Fibroblast of skin of left quadriceps (primary cell): Measurements from ENCODE around the gene OLFM1.
"Not testable (repeated sequence)": the region's sequence is repeated elsewhere in the genome, so short reads cannot be mapped to it uniquely, and the experiment has no call there.

Experiments
- DNase-seq, 2 experiments: peaks; one replicate each; pipeline ENCODE4 v3.0.0-alpha.2; 2013; ENCODE audit warnings: low read depth in 2 of 2

The OLFM1 gene

GRCh38 chr9:135131488-135131887 lies 44.0 kb downstream of the OLFM1 start:
- DNase-seq: no peak

DNA sequence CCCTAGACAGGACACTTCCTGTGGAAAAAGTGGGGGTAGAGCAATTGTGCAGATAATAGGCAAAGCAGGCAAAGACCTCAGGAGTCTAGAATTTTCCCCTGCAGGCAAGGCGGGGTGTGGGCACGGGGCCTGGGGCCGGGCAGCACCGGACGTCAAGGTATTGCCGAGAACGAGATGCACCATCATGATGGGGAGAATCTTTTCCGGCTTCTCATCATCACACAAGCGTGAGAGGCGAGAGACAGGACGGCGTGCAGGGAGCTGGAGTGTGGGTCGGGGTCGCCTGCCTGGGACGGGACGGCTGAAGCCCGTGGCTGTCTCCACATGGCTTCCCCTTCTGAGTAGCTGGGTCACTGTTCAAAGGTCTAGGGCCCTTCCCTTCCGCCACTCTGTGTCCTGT lies 44.5 kb downstream of the OLFM1 start:
- no peak for DNase-seq

- no peak for DNase-seq
These were observed 47.0 kb downstream of the OLFM1 start for GRCh38 chr9:135134268-135135022.

DNA sequence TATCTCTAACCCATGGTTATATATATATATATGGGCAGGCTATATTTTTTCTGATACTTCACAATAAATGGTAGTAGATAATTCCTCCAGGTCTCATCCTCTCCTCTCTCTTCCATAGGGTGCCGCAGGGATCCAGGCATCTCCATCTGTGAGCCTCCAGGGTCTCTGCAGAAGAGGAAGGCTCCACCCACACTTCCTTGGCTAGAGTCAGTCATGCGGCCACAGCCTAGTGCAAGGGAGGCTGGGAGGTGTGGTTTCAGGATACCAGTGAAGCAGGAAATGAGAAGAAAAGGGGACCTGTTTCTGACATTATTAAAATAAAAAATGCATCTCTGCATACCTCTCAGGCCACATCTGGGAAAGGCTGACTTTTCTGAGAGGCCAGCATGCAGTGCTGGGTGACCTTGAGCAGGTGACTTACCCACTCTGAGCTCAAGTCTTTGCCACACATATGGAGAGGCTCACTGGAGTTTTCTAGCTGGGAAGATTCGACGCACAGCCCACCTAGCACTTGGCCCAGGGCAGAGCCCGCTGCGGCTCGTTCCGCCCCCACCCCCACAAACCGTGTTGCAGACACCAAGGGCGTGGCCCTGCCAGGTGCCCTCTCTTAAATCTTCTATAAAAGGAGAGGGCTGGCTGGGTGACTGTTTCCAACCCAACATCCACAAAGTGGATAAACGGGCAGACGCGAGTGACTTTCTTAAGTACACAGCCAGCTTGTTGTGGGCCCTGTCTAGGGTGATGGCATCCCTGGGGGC lies 47.9 kb downstream of the OLFM1 start:
- DNase-seq: no peak

DNA sequence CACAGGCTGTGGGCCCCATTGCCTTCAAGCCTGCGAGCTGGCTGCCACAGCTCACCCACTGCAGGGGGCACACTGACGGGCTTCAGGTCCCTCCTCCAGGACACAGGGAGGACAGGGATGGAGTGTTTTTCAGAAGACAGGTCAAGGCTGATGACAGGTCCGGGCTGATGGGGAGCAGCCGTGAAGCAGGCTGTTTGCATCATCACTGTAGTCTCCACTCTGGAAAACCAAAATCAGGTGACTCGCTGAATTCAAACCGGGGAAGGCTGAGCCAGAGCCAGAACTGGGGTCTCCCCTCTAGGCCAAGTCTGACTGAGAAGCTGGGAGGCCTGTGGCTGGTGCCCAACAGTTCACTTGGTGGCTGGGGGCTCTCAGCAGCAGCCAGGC lies 48.5 kb downstream of the OLFM1 start:
- no peak for DNase-seq

DNA sequence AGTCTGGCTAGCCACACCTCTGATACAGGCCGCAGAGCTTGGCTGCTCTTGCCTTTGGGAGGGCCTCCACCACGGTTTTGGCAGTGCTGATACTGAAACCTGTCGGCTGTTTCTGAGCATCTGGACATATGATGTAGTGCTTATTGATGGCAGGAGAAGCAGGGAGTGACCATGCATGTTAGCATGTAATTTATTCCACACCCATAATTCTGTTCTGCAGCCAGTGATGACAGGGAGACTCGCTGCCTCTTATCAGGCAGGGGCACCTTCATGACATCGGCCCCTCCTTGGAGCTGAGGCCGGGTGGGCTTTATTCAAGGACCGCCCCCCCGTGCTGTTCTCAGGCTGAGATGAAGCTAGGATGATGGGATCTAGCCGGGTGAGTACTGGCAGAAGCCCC lies 49.0 kb downstream of the OLFM1 start:
- DNase-seq: no peak

- no peak for DNase-seq
These were observed 49.7 kb downstream of the OLFM1 start for GRCh38 chr9:135136991-135137832.

GRCh38 chr9:135138078-135138855 lies 50.8 kb downstream of the OLFM1 start:
- DNase-seq: no peak

DNA sequence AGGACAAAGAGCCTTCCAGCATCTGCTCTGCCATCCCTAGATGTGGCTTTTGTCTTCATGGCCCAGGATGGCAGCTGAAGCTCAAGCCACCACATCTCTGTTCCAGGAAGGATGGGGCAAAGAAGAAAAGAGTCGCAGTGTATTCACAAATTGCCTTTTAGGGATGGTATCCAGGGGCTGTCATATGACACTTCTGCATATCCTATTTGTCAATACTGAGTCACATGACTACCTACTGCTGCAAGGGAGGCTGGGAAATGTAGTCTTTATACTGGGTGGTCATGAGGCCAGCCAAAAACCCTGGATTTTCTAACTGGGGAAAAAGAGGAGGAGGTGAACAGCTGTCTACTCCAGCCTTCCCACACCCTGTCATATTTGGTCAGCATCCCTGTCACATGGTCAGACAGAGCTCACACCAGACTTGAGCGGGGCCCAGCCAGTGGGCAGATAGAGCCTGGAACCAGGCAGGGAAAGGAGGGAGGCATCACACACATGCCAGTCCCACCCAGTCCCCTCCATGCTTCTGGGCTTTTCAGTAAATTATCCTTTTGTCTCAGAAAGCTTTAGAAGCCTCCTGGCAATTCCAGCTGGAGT lies 52.0 kb downstream of the OLFM1 start:
- no peak for DNase-seq

DNA sequence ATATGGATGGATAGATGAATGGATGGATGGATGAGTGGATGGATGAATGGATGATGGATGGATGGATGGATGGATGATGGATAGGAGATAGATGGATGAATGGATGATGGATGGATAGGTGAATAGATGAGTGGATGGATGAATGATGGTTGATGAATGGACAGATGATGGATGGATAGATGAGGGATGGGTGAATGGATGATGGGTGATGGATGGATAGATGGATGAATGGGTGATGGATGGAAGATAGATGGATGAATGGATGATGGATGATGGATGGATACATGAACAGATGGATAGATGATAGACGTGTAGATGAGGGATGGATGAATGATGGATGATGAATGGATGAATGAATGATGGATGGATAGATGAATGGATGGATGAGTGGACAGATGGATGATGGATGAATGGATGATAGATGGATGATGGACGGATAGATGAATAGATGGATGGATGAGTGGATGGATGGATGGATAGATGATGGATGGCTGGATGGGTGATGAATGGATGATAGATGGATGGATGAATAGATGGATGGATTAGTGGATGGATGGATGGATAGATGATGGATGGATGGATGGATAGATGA lies 53.8 kb downstream of the OLFM1 start:
- no peak for DNase-seq

DNA sequence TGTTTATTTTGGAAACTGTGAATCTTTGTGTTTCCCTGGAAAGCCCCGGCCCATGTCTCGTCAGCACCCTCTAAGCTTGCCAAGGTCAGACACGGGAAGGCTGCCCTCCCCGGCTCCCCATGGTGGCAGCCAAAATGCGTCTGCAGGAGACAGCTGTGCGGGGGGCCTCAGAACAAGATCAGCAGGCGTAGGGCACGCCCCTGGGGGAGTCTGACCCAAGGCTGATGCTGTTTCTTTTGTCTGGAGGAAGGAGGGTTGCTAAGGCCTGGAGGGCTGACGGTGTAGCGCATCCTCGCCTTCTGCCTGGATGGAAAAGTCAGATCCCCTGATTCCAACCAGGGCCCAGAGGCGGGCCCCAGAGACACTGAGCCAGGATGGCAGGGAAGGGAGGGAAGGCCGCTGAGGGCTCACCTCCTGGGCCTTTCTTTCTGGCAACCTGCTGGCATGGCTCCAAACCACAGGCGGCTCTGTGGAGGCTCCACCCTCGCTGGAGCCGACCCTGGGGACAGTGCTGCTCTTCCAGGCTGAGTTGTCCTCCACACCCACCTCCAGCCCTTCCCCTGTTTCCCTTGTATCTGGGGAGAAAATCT lies 57.2 kb downstream of the OLFM1 start:
- DNase-seq: no peak

- DNase-seq: no peak
These were observed 57.8 kb downstream of the OLFM1 start for GRCh38 chr9:135145312-135145711.

DNA sequence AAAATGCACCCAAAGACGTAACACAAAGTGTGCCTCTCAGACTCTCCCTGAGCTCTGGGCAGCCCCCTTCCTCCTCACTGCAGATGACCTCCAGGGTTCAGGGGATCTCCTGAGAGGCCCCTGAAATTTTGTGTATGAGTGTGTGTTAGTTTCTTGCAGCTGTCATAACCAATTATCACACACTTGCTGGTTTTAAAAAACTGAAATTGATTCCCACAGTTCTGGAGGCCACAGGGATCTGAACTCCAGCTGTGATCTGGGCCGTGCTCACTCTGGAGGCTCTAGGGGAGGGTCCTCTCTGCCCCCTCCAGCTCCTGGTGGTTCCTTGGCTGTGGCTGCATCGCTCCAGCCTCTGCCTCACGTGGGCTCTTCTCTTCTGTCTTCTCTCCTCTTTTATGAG lies 58.8 kb downstream of the OLFM1 start:
- DNase-seq: no peak

DNA sequence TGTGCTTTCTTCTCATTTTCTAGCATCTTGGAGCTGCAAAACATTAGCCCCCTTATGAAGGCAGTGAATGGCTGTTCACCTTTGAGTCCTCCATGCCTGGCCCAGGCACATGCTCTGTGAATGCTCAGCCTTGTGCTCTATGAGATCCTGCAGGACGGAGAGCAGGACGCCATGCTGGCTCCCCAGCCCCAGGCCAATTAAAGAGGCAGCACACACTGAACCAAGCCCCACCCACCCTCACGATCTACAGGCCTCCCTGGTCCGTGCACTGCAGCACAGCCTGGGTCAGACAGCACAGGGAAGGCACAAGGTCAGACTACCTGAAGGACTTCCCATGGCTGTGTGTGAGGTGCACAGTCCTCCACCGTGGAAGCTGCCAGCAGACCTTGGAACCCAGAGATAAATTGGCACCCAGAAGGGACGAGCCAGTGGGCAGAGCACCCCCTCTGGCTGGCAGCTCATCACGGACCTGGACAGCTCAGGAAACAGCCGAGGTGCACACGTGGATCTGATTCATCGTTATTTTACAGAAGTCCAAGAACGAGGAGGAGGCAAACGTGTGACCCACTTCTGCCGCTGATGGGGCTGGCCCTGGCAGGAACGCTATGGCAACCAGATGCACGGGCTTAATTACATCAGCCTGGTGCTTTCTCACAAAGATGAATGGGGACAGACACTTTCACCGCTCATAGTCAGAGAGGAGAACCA lies 59.5 kb downstream of the OLFM1 start:
- DNase-seq: no peak

DNA sequence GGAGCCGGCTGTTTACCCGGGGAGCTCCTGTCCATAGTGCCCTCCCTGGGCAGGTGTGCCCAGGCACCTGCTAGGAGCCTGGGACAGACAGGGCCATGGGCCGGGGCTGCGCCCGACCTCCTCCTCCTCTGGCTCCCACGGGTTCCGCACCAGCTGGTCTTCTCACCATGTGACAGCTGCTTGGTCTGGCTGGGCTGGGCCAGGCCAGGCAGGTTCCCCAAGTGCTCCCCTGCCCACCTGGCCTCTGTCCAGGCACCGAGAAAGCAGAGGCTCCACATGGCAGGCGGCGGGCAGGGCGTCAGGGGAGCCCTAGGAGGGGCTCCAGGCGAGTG lies 60.0 kb downstream of the OLFM1 start:
- DNase-seq: no peak

GRCh38 chr9:135147938-135148337 lies 60.5 kb downstream of the OLFM1 start:
- no peak for DNase-seq

DNA sequence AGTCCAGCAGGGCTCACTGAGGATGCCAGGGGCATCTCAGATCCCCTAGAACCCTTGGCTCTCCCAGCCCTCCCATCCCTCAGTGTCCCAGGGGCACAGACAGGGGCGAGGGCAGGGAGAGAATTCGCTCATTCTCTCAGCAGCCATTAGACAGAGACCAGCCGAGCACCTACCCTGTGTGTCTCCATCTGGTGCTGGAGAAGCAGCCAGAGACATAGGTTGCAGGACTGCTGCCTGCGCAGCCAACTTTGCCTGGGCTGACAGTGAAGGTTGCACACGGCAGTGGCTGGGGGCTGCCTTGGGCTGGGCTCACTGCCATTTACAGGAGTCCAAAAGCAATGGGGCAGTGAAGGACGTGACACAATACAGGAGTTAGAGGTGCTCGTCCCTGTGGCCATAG lies 60.9 kb downstream of the OLFM1 start:
- no peak for DNase-seq

- DNase-seq: not testable (repeated sequence)
These were observed 62.4 kb downstream of the OLFM1 start for GRCh38 chr9:135149901-135150300.

DNA sequence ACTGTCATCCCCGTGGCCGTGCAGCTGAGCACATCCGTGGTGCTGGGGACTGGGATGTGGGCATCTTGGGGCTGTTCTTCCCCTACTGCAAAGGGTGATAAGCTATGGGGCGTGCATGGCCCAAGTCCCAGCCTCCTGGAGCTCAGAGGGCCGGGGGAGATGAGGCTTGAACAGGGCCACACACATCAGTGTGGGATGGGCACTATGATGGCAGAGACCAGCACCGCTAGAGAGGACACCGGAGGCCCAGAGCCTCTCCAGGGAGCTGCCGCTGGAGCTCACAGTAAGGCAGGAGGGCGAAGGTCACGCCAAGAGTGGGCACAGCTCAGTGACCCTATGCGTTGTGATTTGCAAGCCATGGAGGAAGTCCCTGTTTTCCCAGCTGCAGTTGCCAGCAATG lies 63.5 kb downstream of the OLFM1 start:
- no peak for DNase-seq
